GF-D8 (cell line): Measurements from ENCODE around the gene PHLDA2.
"Not testable (repeated sequence)": the region's sequence is repeated elsewhere in the genome, so short reads cannot be mapped to it uniquely, and the experiment has no call there.

Experiments
- DNase-seq: peaks from one replicate; lab custom pipeline; 2025; lab: John Stamatoyannopoulos, UW

The PHLDA2 gene

DNA sequence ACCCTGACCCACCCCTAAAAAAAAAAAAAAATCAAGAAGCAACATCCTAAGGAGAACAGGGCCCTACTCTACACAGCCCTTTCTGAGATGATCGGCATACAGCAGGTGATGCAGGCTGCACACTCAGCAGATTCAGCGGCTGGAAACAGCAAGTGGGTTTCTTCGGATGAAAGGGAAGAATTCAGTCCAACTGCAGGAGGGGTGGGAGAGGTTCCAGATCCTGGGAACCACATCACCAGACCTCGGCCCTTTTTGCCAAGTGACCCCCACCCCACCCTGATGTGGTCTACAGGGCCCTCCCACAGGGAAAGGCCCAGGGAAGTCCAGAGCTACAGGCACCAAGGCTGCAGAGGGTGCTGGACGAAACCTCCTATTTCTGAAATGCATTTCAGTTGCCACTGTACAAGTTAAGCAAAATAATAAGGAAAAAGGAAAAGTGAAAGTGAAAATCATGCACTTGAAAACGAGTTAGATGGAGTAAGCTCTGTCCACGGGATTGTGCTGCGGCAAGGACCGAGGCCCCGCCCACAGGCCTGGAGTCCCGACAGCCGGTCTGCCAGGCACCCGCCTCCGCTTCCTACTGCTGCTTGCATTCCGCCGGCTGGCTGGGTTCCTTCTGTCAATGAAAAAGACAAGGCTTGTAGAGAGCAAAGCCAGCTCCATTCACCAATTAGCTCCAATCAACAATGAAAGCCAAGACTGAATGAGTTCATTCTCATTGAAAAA, 16.0 kb upstream of the PHLDA2 start:
- DNase-seq: no peak

- no peak for DNase-seq
These were observed 15.3 kb upstream of the PHLDA2 start for GRCh38 chr11:2944530-2944929.

GRCh38 chr11:2943711-2944118, 14.5 kb upstream of the PHLDA2 start:
- DNase-seq: no peak

DNA sequence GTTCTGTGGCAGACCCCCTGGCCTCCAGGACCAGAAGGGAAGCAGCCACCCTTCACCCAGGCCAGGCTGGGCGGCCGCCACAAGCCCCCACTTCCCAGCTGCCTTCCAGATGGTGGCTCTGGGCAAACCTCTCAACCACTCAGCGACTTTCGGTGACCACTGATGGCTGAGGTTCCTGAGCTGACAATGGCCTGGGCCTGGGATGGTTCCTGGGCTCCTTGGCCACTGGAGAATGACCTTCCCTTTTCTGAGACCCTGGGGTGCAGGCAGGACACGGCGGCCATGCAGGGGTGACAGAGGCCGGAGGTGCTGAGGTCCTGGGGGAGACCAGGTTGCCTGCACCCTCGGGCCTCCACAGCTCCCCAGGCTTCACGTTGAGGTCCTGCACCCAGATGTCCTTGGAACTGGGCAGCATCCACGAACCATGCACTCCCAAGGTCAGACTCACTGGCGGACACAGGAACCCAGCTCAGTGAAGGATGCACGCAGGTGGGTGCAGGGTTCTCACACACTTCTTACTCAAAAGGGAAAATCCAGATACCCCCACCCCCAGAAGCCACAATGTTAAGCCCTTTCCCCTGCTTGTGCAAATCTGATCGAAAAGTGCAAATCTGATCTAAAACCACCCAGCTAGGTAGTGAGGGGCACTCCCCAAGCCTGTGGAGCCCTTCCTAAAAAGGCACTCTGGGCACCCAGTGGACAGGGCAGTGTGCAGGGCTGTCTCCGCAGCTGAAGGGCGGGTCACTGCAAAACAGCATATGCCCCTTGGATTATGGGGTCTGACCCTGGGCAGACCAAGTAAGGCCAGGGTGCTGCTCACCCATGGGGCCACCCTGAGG, 13.9 kb upstream of the PHLDA2 start:
- DNase-seq: no peak

DNA sequence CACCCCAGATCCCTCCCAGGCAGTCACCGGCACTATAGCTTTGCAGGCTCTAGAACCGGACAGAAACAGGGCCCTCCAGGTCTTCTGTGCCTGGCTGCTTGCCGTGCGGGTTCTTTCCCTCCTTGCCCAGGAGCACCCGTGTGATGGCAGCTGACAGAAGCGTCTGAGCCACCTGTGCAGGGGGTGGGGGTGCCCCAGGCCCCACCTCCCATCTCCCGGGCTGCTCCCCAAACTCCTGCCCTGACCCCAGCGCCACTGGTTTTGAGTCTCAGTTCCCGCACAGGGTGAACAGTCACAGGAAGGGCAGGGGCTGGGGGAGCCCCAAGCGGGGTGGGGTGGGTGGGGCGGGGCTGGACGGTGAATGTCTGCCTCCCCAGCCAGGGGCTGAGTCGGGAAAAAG, 13.2 kb upstream of the PHLDA2 start:
- DNase-seq: no peak

DNA sequence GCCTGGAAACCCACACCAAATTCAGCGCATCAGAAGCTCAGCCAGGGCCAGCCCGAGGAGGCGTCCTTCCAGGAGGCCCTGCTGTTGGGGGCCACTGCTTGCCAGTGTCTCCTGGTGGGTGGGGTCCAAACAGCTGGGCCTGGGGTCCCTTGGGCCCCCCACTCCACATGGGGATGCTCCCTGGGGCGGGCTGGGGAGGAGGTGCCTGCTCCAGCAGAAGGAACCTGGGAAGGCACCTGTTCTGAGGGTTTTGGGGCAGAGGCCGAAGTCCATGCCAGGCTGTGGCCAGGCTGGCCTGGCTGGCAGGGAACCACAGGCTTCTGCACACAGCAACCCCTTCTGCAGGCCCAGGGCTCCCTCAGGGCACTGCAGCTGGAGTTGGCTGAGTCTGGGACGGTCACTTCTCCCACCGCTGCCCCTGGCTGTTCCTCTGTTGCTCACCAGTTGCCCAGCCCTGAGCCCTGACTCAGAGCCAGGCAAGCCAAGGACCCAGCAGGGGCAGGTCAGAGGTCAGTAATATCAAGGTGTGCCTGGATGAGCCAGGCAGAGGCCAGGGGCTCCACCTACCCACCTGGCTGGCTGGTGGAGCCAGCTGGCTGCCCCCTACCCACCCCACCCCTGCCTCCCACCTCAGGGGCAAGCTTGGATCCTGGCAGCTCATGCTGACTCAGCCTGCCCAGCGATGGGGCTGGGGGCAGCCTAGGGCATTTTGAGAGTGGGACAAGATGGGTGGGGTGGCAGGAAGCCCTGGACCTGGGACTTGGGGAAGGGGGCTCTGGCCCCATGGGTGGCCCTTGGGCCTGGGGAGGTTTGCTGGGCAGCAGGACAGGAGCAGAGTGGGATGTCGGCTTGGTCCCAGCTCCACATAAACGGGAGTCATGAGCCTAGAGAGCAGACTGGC, 12.0 kb upstream of the PHLDA2 start:
- no peak for DNase-seq

- DNase-seq: no peak
These were observed 11.1 kb upstream of the PHLDA2 start for GRCh38 chr11:2940147-2940920.

DNA sequence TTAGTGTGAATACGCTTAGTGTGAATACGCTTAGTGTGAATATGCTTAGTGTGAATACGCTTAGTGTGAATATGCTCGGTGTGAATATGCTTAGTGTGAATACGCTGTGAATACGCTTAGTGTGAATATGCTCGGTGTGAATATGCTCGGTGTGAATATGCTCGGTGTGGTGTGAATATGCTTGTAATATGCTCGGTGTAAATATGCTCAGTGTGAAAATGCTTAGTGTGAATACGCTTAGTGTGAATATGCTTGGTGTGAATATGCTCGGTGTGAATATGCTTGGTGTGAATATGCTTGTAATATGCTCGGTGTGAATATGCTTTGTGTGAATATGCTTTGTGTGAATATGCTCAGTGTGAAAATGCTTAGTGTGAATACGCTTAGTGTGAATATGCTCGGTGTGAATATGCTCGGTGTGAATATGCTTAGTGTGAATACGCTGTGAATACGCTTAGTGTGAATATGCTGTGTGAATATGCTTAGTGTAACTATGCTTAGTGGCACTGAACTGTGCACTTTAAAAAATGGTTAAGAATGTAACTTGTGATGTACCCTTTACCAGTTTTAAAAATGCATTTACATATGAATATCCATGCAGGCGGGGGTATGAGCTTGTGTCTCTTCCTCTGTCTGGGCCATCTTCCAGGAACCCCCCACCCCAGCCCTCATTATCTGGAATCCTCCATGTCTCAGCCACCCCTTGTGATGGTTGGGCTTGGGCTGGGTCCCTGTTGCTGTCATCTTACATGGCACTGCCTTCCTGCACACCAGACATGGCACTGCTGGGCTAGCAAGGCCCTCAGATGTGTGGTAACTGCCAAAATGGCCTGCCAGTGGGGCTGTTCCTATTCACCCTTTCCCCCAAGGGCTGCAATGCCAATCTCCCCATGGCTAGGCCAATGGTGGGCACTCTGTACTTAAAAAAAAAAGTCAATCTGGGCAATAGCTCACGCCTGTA, 9.5 kb upstream of the PHLDA2 start:
- DNase-seq: not testable (repeated sequence)

GRCh38 chr11:2937641-2938457, 8.6 kb upstream of the PHLDA2 start:
- DNase-seq: not testable (repeated sequence)

DNA sequence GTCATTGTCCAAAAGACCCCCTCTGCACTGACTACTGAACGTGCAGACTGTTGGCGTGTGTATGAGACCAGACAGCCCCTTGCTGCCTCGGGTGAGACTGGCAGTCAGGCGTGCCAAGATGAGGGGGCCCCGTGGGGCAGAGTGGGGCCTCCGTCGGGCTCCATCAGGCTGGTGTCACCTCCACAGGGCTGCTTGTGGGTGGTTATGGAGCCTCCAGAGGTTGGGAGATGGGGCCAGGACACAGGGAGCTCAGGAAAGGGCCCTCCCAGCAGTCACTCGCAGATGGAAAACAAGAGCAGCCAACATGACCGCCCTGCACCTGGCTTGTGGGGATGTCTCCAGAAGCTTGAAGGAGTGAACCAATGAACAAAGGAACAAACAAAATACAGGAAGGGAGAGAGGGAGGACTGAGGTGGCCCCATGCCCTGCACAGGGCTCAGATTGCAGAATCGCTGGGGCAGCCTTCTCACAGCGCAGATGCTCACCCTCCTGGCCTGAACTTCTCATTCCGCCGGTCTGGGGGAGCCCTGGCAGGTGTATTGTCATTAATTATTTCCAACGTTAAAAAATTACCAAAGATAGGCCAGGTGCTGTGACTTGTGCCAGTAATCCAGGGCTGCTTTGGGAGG, 5.5 kb upstream of the PHLDA2 start:
- DNase-seq: no peak

DNA sequence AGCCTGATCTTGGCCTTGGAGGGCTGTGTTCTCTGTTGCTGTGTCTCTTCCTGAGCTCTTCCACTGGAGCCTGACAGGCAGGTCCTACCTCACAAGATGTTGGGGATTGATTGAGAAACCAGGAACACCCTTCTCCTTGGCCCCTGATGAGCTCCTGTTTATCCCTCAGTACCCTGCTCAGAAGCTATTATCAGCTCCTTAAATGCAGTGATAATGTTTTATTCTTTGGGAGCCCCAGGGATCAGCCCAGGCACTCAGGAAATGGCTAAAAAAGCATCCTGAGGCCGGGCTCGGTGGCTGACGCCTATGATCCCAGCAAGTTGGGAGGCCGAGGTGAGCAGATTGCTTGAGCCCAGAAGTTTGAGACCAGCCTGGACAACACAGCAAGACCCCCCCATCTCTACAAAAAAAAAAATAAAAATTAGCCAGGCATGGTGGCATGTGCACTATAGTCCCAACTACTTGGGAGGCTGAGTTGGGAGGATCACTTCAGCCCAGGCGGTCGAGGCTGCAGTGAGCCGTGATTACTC, 4.9 kb upstream of the PHLDA2 start:
- DNase-seq: no peak

DNA sequence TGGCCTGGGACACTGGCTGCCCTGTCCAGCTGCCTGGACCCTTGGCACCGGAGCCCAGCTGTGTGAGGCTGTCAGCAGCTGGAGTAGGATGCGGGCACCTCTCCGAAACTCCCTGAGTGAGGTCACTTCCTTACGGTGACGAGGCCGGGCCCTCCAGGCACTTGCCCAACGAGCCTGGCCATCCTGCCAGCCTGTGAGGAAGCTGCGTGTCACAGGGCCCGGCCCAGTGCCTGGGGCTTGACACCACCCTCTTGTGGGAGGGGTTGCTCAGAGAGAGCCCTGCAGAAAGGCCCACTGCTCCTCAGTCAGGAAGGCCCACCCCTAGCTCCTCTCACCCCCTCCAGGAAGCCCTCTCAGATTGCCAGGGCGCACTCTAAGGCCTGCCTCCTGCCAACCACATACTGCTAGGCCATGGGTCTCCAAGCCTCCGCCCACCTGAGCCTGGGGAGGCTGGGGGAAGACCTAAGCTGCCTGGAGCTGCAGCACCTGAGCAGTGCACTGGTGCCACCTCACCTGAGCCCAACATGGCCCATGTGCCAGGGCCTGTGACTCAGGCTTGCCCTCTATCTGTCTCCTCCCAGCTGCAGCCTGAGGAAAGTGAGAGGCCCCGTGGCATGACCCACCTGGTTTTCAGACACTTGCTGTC, 4.3 kb upstream of the PHLDA2 start:
- DNase-seq: peak; percentile 21

DNA sequence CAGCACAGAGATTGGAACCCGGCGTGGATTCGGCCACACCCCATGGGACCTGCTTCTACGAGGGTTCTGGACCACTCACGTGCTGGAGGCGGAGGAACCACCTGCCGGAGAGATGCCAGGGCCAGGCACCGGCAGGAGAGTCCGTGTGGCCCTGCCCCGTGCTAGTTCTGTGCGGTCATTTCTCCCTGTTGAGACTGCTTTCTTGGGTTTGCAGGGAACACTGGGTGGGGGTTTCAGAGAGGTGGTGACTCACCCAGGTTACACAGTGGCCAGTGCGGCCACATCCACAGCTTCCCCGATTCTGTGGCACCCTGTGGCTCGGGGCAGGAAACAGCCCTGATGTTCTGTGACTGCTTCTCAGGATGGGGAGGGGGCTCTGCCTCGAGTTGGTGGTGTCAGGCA, 3.6 kb upstream of the PHLDA2 start:
- DNase-seq: no peak

DNA sequence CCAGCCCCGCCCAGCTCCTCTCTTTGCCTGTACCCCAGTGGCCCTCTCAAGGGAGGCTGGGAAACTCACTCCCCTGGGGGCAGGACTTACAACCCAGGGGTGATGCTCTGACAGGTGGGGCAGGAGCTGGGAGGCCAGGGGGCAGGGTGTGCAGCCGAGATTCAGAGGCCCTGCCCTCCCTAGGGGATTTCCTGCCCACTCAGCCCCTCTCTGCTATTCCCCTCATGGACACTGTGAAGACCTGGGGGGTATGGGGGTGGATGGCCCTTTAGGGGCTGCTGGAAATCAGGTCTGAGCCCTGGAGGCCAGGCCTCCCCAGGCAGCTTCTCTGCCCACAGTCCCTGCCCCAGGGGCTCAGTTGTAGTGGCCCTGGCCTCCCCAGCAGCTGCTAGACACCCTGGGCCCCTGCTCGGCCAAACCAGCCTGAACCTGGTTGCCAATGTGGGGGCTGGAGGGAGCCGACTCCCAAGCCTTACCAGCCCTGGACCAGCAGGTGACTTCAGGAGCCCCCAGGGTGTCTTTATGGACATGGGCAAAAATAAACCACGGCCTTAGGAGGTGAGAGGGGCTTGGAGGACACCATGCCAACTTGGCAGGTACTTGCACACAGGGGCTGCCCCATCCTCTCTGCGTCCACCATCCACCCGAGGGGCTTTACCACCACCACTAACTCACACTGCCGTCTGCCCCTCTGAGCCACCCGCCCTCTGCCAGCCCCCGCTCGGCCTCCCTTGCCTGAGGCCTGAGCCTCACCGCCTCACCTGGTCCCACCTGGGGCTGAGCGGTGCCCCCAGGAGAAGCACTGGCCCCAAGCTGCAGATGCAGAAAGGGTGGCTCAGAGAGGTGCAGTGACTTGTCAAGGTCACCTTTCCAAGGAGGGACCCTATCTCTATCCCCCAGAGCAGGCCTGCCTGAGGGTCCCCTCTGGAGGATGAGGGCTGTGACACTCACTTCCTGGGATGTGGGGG, 2.8 kb upstream of the PHLDA2 start:
- no peak for DNase-seq

GRCh38 chr11:2931420-2931746, 2.2 kb upstream of the PHLDA2 start:
- DNase-seq: no peak

- no peak for DNase-seq
These were observed 1.6 kb upstream of the PHLDA2 start for GRCh38 chr11:2930704-2931419.
